GM19455 (cell line): ENCODE results near the gene METRN.
"Not testable (repeated sequence)": the region's sequence is repeated elsewhere in the genome, so short reads cannot be mapped to it uniquely, and the experiment has no call there.

Experiments used
- ATAC-seq: cut with Tn5 transposase; IDR thresholded peaks from one replicate; pipeline ENCODE4 v1.9.1; 2021; ENCODE audit not compliant: unreplicated experiment

METRN gene

GRCh38 chr16:708959-709358 is 6.0 kb upstream of the METRN start:
- ATAC-seq, result no peak

GRCh38 chr16:709566-710499 is 5.1 kb upstream of the METRN start:
- no peak for ATAC-seq

- ATAC-seq, result no peak
Measured at GRCh38 chr16:710500-711075, 4.3 kb upstream of the METRN start.

- ATAC-seq, result no peak
Measured at GRCh38 chr16:711084-711483, 3.8 kb upstream of the METRN start.

GRCh38 chr16:711548-712320 is 3.2 kb upstream of the METRN start:
- ATAC-seq, result no peak

GRCh38 chr16:712740-713250 is 2.1 kb upstream of the METRN start:
- not testable (repeated sequence) for ATAC-seq

GRCh38 chr16:714079-714478 is 839 bp upstream of the METRN start:
- no peak for ATAC-seq

- no peak for ATAC-seq
Measured at GRCh38 chr16:715477-716199, 720 bp downstream of the METRN start.

GRCh38 chr16:716200-716568 is 1.3 kb downstream of the METRN start:
- no peak for ATAC-seq

- no peak for ATAC-seq
Measured at GRCh38 chr16:716768-717325, 1.9 kb downstream of the METRN start.

- ATAC-seq, result no peak
Measured at GRCh38 chr16:717450-718245, 2.7 kb downstream of the METRN start.

- no peak for ATAC-seq
Measured at GRCh38 chr16:718389-718788, 3.5 kb downstream of the METRN start.

- ATAC-seq, result no peak
Measured at GRCh38 chr16:718922-719321, 4.0 kb downstream of the METRN start.

GRCh38 chr16:719815-720446 is 5.0 kb downstream of the METRN start:
- no peak for ATAC-seq

GRCh38 chr16:720447-720989 is 5.6 kb downstream of the METRN start:
- no peak for ATAC-seq

- peak; percentile 62 for ATAC-seq
Measured at GRCh38 chr16:720990-721764, 6.3 kb downstream of the METRN start, which contains the start of gene ANTKMT. ANTKMT (plus strand) TSS chr16:721146; CDS start chr16:721275, 129 bp downstream.

GRCh38 chr16:721765-722540 is 7.0 kb downstream of the METRN start:
- ATAC-seq, result no peak
